Tongue (tissue), 2 donors: ENCODE measurements around the gene PFKL. TPM values are rescaled to one million over a fixed set of nuclear protein-coding genes. Genes with fewer than 3 reads are reported as not detected.
A peak's percentile ranks its signal among the peaks of the same experiment; 100 is the strongest.

ENCODE experiments used
- DNase-seq: peaks from one replicate; pipeline ENCODE4 v3.0.0-alpha.2; 2015
- total RNA-seq: library from RNA; depleted of rRNA; stranded (reverse); fragments of >200 nt; gene quantifications from one replicate; pipeline ENCODE4 v1.2.3, GENCODE V29; 2014

The PFKL gene
- total RNA-seq, 1 donor from 2014 or later: 115 TPM

GRCh38 chr21:44313451-44313850 lies 13.6 kb downstream of the PFKL start:
- DNase-seq: no peak

GRCh38 chr21:44314128-44314527 lies 14.3 kb downstream of the PFKL start:
- no peak for DNase-seq

- DNase-seq: no peak
These were observed 14.7 kb downstream of the PFKL start for GRCh38 chr21:44314561-44314960.

- no peak for DNase-seq
These were observed 15.9 kb downstream of the PFKL start for GRCh38 chr21:44315691-44316203.

- DNase-seq: no peak
These were observed 16.5 kb downstream of the PFKL start for GRCh38 chr21:44316277-44316900.

GRCh38 chr21:44317241-44317782 lies 17.5 kb downstream of the PFKL start:
- peak; percentile 46 for DNase-seq

- DNase-seq: no peak
These were observed 18.0 kb downstream of the PFKL start for GRCh38 chr21:44317871-44318270.

GRCh38 chr21:44318489-44319285 lies 18.8 kb downstream of the PFKL start:
- no peak for DNase-seq

GRCh38 chr21:44319407-44320065 lies 19.7 kb downstream of the PFKL start:
- DNase-seq: no peak

- no peak for DNase-seq
These were observed 21.0 kb downstream of the PFKL start for GRCh38 chr21:44320847-44321246.

- DNase-seq: no peak
These were observed 22.1 kb downstream of the PFKL start for GRCh38 chr21:44321846-44322450.

- DNase-seq: no peak
These were observed 22.9 kb downstream of the PFKL start for GRCh38 chr21:44322621-44323325.

- DNase-seq: no peak
These were observed 23.7 kb downstream of the PFKL start for GRCh38 chr21:44323591-44323990.

GRCh38 chr21:44324106-44324853 lies 24.4 kb downstream of the PFKL start:
- DNase-seq: no peak

- no peak for DNase-seq
These were observed 24.9 kb downstream of the PFKL start for GRCh38 chr21:44324854-44325107.

- no peak for DNase-seq
These were observed 25.8 kb downstream of the PFKL start for GRCh38 chr21:44325386-44326271.

- no peak for DNase-seq
These were observed 26.4 kb downstream of the PFKL start for GRCh38 chr21:44326272-44326647.

- DNase-seq: no peak
These were observed 27.1 kb downstream of the PFKL start for GRCh38 chr21:44326716-44327602.

GRCh38 chr21:44327603-44327974 lies 27.7 kb downstream of the PFKL start:
- no peak for DNase-seq
